GM19452 (cell line): Measurements from ENCODE around the gene CMTM8.
"Not testable (repeated sequence)": the region's sequence is repeated elsewhere in the genome, so short reads cannot be mapped to it uniquely, and the experiment has no call there.

Experiments used
- ATAC-seq: cut with Tn5 transposase; IDR thresholded peaks from one replicate; pipeline ENCODE4 v1.9.1; 2021; ENCODE audit not compliant: unreplicated experiment

The CMTM8 gene

DNA sequence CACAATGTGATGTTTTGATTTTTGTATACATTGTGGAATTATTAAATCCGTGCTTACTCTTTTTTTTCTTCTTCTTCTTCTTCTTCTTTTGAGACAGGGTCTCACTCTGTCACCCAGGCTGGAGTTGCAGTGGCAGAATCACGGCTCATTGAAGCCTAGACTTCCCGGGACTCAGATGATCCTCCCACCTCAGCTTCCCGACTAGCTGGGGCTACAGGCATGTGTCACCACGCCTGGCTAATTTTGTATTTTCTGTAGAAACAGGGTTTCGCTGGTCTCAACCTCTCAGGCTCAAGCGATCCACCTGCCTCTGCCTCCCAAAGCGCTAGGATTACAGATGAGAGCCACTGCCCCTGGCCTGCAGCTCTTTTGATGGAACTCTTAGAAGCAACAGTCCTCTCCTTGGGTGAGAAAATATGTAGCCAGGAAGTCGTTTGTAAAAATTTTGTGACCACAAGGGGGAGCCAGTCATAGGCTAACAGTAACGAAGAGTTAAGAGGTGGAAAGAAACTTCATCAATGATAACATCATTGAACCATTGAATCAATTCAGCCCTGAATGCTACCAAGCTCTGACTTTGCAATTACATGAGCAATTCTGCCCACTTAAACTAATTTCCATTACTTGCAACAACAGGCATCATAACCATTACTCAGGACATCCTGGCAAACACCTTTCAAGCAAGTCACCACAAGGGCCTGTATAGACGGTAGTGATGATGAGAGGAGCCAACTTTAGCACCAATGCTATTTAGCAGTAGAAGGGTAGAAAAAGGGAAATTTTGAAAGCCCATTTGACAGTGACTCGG is 136.5 kb downstream of the CMTM8 start:
- ATAC-seq = peak; percentile 74

DNA sequence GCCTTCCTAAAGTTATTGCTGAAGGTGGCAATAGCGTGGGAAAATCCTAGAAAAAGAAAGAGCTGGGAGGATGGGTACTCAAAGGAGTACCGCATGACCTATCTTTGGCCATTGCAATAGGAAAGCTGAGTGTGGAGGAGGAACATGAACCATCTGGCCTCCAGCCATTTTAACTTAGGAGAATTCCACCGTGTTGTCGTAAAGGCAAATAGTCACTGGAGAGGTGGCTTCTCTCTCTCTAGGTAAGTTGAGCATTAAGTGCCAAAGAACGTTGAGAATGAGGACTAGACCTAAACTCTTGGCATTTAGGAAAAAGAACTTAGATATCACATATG is 137.1 kb downstream of the CMTM8 start:
- ATAC-seq = no peak

GRCh38 chr3:32376115-32376514 is 137.6 kb downstream of the CMTM8 start:
- no peak for ATAC-seq

GRCh38 chr3:32379831-32380500 is 141.5 kb downstream of the CMTM8 start:
- no peak for ATAC-seq

- ATAC-seq = no peak
These were observed 143.4 kb downstream of the CMTM8 start for GRCh38 chr3:32381922-32382321.

- ATAC-seq = no peak
These were observed 144.7 kb downstream of the CMTM8 start for GRCh38 chr3:32383136-32383711.

- ATAC-seq = no peak
These were observed 146.5 kb downstream of the CMTM8 start for GRCh38 chr3:32384938-32385337.

GRCh38 chr3:32387512-32387911 is 149.0 kb downstream of the CMTM8 start:
- no peak for ATAC-seq

DNA sequence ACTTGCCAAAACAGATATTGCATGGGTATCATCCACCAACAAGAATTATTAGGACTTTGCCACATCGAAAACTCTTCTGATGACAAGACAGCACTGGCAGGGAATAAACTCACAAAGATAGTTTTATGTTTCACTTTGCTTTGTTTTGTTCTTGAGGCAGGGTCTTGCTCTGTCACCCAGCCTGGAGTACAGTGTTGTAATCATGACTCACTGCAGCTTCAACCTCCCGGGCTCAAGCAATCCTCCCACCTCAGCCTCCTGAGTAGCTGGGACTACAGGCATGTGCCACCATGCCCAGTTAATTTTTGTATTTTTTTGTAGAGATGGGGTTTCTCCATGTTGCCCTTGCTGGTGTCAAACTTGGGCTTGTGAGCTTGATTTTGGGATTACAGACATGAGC is 151.1 kb downstream of the CMTM8 start:
- ATAC-seq = not testable (repeated sequence)

GRCh38 chr3:32391643-32392535 is 153.4 kb downstream of the CMTM8 start, which contains the start of gene CMTM7:
Gene CMTM7, plus strand, starts transcription at chr3:32391853. Its CDS starts 54 bp downstream, at chr3:32391907.
- ATAC-seq = peak; percentile 67

- ATAC-seq = no peak
These were observed 154.2 kb downstream of the CMTM8 start for GRCh38 chr3:32392536-32393302.

DNA sequence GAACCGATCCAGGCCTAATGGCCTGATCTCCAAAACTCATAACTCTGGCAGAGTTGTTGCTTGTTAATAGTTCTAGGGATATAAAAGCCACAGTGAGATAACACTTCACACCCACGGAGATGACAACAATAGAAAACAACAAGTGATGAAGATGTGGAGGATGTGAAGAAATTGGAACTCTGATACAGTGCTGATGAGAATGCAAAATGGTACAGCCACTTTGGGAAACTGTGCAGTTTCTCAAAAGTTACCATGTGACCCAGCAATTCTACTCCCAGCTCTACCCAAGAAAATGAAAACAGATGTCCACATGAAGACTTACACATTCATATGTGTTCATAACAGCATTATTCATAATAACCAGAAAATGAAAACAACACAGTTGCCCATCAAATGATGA is 157.0 kb downstream of the CMTM8 start:
- no peak for ATAC-seq

DNA sequence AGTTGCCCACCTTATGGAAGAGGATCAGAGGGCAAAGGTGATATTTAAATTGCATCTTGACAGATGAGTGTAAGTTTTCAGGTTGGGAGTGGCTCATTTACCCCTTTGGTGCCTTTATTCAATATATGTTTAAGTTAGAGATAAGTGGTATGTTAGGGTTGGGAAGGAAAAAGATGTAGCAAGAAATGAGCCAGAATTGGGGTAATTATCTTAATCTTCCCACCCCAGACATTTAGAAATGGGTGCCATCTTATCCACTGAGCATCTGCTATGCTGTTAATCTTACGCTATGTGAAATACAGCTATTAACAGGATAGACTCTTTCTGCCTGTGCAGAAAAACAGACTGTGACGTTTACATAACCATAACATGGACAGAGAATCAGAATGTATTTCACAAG is 159.5 kb downstream of the CMTM8 start:
- ATAC-seq = no peak

- no peak for ATAC-seq
These were observed 160.1 kb downstream of the CMTM8 start for GRCh38 chr3:32398531-32398930.

DNA sequence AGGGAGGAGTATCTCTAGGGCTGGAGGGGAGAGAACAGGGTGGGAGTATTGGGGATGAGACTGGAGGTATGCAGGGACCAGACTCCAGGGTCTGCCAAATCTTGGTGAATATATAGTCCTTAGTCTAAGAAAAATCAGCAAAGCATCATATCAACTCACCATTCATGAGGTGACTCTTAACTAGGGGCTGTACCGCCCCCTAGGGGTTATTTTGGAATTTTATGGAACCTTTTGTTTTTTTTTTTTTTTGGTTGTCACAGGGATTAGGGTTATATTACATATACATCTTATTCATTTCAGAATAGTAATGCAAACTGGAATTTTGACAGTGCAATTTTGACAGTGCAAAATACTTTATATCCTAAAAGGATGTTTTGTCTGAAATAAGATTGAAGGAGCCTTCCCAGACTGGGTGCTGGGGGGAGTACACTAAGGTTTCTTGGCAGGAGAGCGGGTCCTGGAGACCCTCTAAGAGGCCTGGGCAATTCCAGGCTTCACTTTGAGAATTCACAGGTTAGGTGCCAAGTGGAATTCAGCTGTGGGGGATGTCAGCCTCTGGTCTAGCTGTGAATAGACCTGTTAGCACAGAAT is 160.6 kb downstream of the CMTM8 start:
- no peak for ATAC-seq

DNA sequence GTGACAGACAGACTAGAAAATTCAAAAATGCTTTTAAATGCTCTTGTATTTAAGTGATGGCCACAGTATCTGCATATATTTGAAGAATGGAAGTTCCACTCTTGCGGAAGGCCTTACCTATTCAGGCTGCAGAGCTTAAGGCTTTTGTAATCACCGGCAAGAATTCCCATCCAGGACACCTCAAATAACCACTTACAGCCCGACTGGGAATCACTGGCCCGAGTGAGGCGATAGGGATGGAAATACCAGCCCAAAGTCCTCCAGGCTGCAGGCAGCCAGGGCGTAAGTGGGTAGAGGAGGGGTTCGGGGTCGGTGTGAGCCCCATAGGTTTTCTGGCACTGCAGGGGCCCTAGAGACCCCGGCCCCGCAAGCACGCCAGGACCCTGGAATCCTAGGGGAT is 162.6 kb downstream of the CMTM8 start:
- peak; percentile 8 for ATAC-seq

- peak; percentile 67 for ATAC-seq
These were observed 163.1 kb downstream of the CMTM8 start for GRCh38 chr3:32401556-32402081.

GRCh38 chr3:32403663-32404062 is 165.2 kb downstream of the CMTM8 start:
- no peak for ATAC-seq

- ATAC-seq = no peak
These were observed 166.2 kb downstream of the CMTM8 start for GRCh38 chr3:32404714-32405113.

- ATAC-seq = no peak
These were observed 166.7 kb downstream of the CMTM8 start for GRCh38 chr3:32405155-32405554.
